Measurements from ENCODE around the gene MCM9.

Gene MCM9

GRCh38 chr6:118864341-118865099 lies 70.4 kb downstream of the MCM9 start:
- no peak for DNase-seq (ENCODE audit: low read depth)

GRCh38 chr6:118862443-118862842 lies 72.5 kb downstream of the MCM9 start:
- DNase-seq (ENCODE audit: low read depth), result no peak

GRCh38 chr6:118860880-118861279 lies 74.1 kb downstream of the MCM9 start:
- no peak for DNase-seq (ENCODE audit: low read depth)

GRCh38 chr6:118860363-118860762 lies 74.6 kb downstream of the MCM9 start:
- no peak for DNase-seq (ENCODE audit: low read depth)

GRCh38 chr6:118859517-118860064 lies 75.4 kb downstream of the MCM9 start:
- DNase-seq (ENCODE audit: low read depth), result no peak

- no peak for DNase-seq (ENCODE audit: low read depth)
Observed at GRCh38 chr6:118856301-118856700, 78.7 kb downstream of the MCM9 start.

GRCh38 chr6:118853408-118853807 lies 81.6 kb downstream of the MCM9 start:
- DNase-seq (ENCODE audit: low read depth), result no peak

GRCh38 chr6:118844915-118845314 lies 90.0 kb downstream of the MCM9 start:
- no peak for DNase-seq (ENCODE audit: low read depth)

GRCh38 chr6:118843685-118844390 lies 91.1 kb downstream of the MCM9 start:
- peak; percentile 44 for DNase-seq (ENCODE audit: low read depth)

- no peak for DNase-seq (ENCODE audit: low read depth)
Observed at GRCh38 chr6:118830691-118831090, 104.3 kb downstream of the MCM9 start.

- no peak for DNase-seq (ENCODE audit: low read depth)
Observed at GRCh38 chr6:118829817-118830478, 105.0 kb downstream of the MCM9 start.

- DNase-seq (ENCODE audit: low read depth), result no peak
Observed at GRCh38 chr6:118826096-118826495, 108.9 kb downstream of the MCM9 start.

- no peak for DNase-seq (ENCODE audit: low read depth)
Observed at GRCh38 chr6:118825661-118826060, 109.3 kb downstream of the MCM9 start.

GRCh38 chr6:118815495-118815894 lies 119.5 kb downstream of the MCM9 start:
- no peak for DNase-seq (ENCODE audit: low read depth)

GRCh38 chr6:118813775-118814174 lies 121.2 kb downstream of the MCM9 start:
- peak; percentile 56 for DNase-seq (ENCODE audit: low read depth)

- no peak for DNase-seq (ENCODE audit: low read depth)
Observed at GRCh38 chr6:118812970-118813369, 122.0 kb downstream of the MCM9 start.

- DNase-seq (ENCODE audit: low read depth), result no peak
Observed at GRCh38 chr6:118810420-118811027, 124.4 kb downstream of the MCM9 start.

- no peak for DNase-seq (ENCODE audit: low read depth)
Observed at GRCh38 chr6:118808793-118809638, 125.9 kb downstream of the MCM9 start.

- no peak for DNase-seq (ENCODE audit: low read depth)
Observed at GRCh38 chr6:118804091-118804490, 130.9 kb downstream of the MCM9 start.

- DNase-seq (ENCODE audit: low read depth), result no peak
Observed at GRCh38 chr6:118801257-118801656, 133.7 kb downstream of the MCM9 start.

GRCh38 chr6:118800394-118801071 lies 134.4 kb downstream of the MCM9 start:
- DNase-seq (ENCODE audit: low read depth), result peak; percentile 82

All from amniotic epithelial cell (primary cell).